HUES64 (cell line): ENCODE measurements around the gene PPP3CB.

Experiments
- H3K27ac ChIP-seq: 2 replicates; pipeline ENCODE4 v1.7.0; 2013; ENCODE audit warnings: low read depth, low read length, inconsistent platforms
- H3K27me3 ChIP-seq: 2 replicates; pipeline ENCODE4 v1.6.1; 2013; ENCODE audit warnings: mild to moderate bottlenecking, low read length; ENCODE audit not compliant: insufficient read depth
- H3K36me3 ChIP-seq: 2 replicates; pipeline ENCODE4 v1.6.1; 2013; ENCODE audit warnings: mild to moderate bottlenecking, low read length; ENCODE audit not compliant: insufficient read depth
- H3K4me1 ChIP-seq: 2 replicates; pipeline ENCODE4 v1.6.1; 2013; ENCODE audit warnings: mild to moderate bottlenecking, low read length, moderate library complexity; ENCODE audit not compliant: insufficient read depth
- H3K4me3 ChIP-seq: 2 replicates; pipeline ENCODE4 v1.5.1; 2013; ENCODE audit warnings: mild to moderate bottlenecking, low read length, moderate library complexity
- H3K9ac ChIP-seq: 2 replicates; pipeline ENCODE4 v1.6.1; 2013; ENCODE audit warnings: mild to moderate bottlenecking, low read depth, low read length
- H3K9me3 ChIP-seq: 2 replicates; pipeline ENCODE4 v1.6.1; 2013; ENCODE audit warnings: low read depth, low read length; ENCODE audit not compliant: insufficient read depth
- WGBS: fragments of 150-250, 120-280 bp; methylation state at CpG from one replicate; pipeline ENCODE4 v1.1.7; 2013; ENCODE audit warnings: missing lambda C conversion rate; 5-methylcytosine and 5-hydroxymethylcytosine counted together

PPP3CB gene

DNA sequence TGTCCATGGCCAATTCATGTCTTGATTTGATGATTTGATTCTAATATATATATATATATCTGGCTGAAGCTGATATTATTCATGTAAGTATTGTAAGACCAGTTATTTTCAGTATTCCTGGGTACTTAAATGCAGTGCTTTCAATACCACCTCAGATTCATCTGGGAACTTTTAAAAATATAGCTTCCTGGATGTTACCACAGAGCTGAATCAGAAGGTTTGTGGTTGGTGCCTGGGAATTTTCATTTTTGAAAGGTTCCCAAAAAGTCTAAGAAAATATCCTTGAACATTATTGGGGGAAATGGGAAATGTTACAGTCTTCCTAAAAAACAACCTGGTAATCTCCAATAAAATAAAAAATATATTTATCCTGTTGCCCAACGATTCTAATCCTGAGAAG lies 10.7 kb upstream of the PPP3CB start:
- no CpG with 5 or more reads among the region's 1 CpG for WGBS
- no peaks in the 10 kb centered on the region for H3K27me3 ChIP-seq
- H3K36me3 ChIP-seq, result peaks cover 28% of the 10 kb centered on the region
- peak overlapping the region; percentile 22; the same call in 1 of the 2 replicates for H3K4me3 ChIP-seq
- H3K4me1 ChIP-seq, result peaks cover 9% of the 10 kb centered on the region
- H3K9ac ChIP-seq, result no peak overlapping the region
- no peaks in the 10 kb centered on the region for H3K9me3 ChIP-seq
- peak overlapping the region; percentile 72; the same call in 1 of the 2 replicates for H3K27ac ChIP-seq

DNA sequence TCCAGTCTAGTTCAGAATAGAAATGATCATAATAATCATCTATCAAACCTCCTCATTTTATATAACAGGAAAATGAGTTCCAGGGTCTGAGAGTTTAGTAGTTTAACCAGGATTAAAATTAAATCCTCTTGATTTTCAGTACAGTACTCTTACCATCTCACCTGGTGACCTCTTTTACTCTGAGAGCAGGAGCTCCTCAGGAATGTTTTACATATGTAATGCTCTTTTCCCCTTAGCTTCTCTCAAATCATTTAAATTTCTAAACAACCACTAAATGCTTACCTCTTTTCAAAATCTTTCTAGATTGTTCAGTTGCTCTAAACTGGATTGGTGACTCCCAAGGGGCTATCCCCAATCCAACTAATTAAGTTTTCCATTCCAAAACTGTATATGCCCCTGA lies 10.2 kb upstream of the PPP3CB start:
- Histone ChIP-seq H3K27me3 (no peaks in the 10 kb centered on the region), H3K36me3 (peaks cover 31% of the 10 kb centered on the region), H3K4me3 (peak overlapping the region; percentile 22; the same call in 1 of the 2 replicates), H3K27ac (peak overlapping the region; percentile 72; the same call in 1 of the 2 replicates), H3K4me1 (peaks cover 9% of the 10 kb centered on the region), H3K9ac (no peak overlapping the region), H3K9me3 (no peaks in the 10 kb centered on the region)

DNA sequence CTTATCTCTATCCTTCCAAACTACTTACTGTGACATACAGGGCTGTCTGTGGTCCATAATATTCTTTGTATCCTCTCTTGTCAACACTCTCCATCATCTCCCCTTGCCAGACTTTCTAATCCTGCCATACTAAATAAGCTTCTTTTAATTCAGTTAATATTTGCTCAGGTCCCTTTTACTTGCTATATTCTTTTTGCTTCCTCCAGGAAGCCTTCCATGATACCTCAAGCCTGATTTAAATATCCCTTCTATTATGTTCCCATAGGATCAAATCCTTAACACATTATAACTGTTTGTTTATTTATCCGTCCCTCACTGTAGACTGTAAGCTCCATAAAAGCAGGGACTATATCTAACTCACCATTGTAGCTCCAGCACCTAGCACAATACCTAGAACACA lies 7.2 kb upstream of the PPP3CB start:
- Histone ChIP-seq H3K9ac (no peak overlapping the region), H3K4me1 (peaks cover 9% of the 10 kb centered on the region), H3K36me3 (peaks cover 56% of the 10 kb centered on the region), H3K9me3 (no peaks in the 10 kb centered on the region), H3K27me3 (no peaks in the 10 kb centered on the region), H3K27ac (no peak overlapping the region), H3K4me3 (no peak overlapping the region)
- WGBS, result 92% methylated on average over 1 of the region's 1 CpG

DNA sequence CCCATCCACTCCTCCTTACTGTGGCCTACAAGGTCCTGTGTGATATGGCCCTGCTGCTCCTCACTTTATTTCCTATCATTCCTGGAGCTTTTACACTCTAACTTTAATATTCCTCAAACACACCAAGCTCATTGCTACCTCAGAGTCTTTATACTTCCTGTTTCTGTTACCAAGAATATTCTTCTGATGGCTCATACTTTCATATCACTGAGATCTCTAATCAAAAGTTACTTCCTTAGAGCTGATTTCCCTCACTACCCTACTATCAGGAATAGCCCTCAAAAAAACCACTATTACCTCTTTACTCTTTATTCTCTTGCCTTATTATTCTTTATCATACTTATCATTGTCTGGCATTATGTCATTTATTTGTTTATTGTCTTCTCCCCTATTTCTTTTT lies 5.8 kb upstream of the PPP3CB start:
- Histone ChIP-seq H3K9ac (no peak overlapping the region), H3K36me3 (peaks cover 61% of the 10 kb centered on the region), H3K4me1 (peaks cover 7% of the 10 kb centered on the region), H3K9me3 (no peaks in the 10 kb centered on the region), H3K27ac (no peak overlapping the region), H3K4me3 (no peak overlapping the region), H3K27me3 (no peaks in the 10 kb centered on the region)

GRCh38 chr10:73497623-73498022 lies 1.8 kb upstream of the PPP3CB start:
- no peak overlapping the region for H3K4me3 ChIP-seq
- H3K27ac ChIP-seq, result no peak overlapping the region
- no peaks in the 10 kb centered on the region for H3K27me3 ChIP-seq
- no peaks in the 10 kb centered on the region for H3K9me3 ChIP-seq
- peaks cover 12% of the 10 kb centered on the region; the same call in 1 of the 2 replicates for H3K4me1 ChIP-seq
- H3K36me3 ChIP-seq, result peaks cover 39% of the 10 kb centered on the region
- 88% methylated on average over 2 of the region's 2 CpGs for WGBS
- no peak overlapping the region for H3K9ac ChIP-seq

GRCh38 chr10:73495226-73495883 lies 469 bp downstream of the PPP3CB start:
- H3K27ac ChIP-seq, result peak overlapping the region; percentile 95
- WGBS, result under 1% methylated on average over 52 of the region's 55 CpGs
- peak overlapping the region; percentile 89 for H3K9ac ChIP-seq
- peaks cover 26% of the 10 kb centered on the region for H3K36me3 ChIP-seq
- H3K4me3 ChIP-seq, result peak overlapping the region; percentile 99
- peaks cover 12% of the 10 kb centered on the region; the same call in 1 of the 2 replicates for H3K4me1 ChIP-seq
- no peaks in the 10 kb centered on the region for H3K27me3 ChIP-seq
- H3K9me3 ChIP-seq, result no peaks in the 10 kb centered on the region

DNA sequence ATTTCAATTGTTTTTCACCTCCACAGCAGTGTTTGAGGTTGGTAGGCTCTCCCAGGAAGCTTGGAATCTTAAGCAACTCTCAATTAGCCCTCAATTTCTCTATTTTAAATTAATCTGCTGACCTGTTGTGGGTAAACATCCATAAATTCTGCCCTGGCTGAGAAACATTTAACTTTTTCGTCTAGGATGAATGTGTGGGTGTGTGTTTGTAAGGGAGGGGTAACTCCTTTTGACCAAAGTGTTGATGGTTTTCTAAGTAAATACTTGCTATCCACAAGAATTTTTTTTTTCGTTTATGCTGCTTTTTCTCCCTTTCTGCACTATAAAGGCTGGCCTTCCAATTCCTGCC lies 973 bp downstream of the PPP3CB start:
- H3K27ac ChIP-seq, result peak overlapping the region; percentile 95
- peak overlapping the region; percentile 99 for H3K4me3 ChIP-seq
- WGBS, result 0% methylated on average over 2 of the region's 2 CpGs
- no peaks in the 10 kb centered on the region for H3K9me3 ChIP-seq
- peaks cover 21% of the 10 kb centered on the region for H3K36me3 ChIP-seq
- H3K27me3 ChIP-seq, result no peaks in the 10 kb centered on the region
- H3K4me1 ChIP-seq, result peaks cover 12% of the 10 kb centered on the region; the same call in 1 of the 2 replicates
- H3K9ac ChIP-seq, result peak overlapping the region; percentile 89

- Histone ChIP-seq H3K4me3 (peak overlapping the region; percentile 99; the same call in 1 of the 2 replicates), H3K9ac (no peak overlapping the region), H3K27me3 (no peaks in the 10 kb centered on the region), H3K27ac (no peak overlapping the region), H3K9me3 (no peaks in the 10 kb centered on the region), H3K36me3 (peaks cover 15% of the 10 kb centered on the region), H3K4me1 (peaks cover 12% of the 10 kb centered on the region; the same call in 1 of the 2 replicates)
- WGBS, result 93% methylated on average over 15 of the region's 15 CpGs
These were observed 1.6 kb downstream of the PPP3CB start for GRCh38 chr10:73494213-73494612.

- Histone ChIP-seq H3K36me3 (peaks cover 11% of the 10 kb centered on the region), H3K4me3 (0 out of 2 replicates have a peak overlapping the region, but pooled peaks have one; percentile 99), H3K27ac (no peak overlapping the region), H3K9ac (no peak overlapping the region), H3K27me3 (no peaks in the 10 kb centered on the region), H3K9me3 (no peaks in the 10 kb centered on the region), H3K4me1 (peaks cover 12% of the 10 kb centered on the region; the same call in 1 of the 2 replicates)
- WGBS, result 100% methylated on average over 1 of the region's 2 CpGs
These were observed 2.0 kb downstream of the PPP3CB start for GRCh38 chr10:73493781-73494180.

- H3K27me3 ChIP-seq, result no peaks in the 10 kb centered on the region
- H3K9ac ChIP-seq, result no peak overlapping the region
- peaks cover 9% of the 10 kb centered on the region; the same call in 1 of the 2 replicates for H3K36me3 ChIP-seq
- no peak overlapping the region for H3K27ac ChIP-seq
- H3K9me3 ChIP-seq, result no peaks in the 10 kb centered on the region
- H3K4me1 ChIP-seq, result no peaks in the 10 kb centered on the region
- H3K4me3 ChIP-seq, result no peak overlapping the region
- WGBS, result 96% methylated on average over 4 of the region's 4 CpGs
These were observed 9.2 kb downstream of the PPP3CB start for GRCh38 chr10:73486601-73487000.

- H3K4me1 ChIP-seq, result no peaks in the 10 kb centered on the region
- H3K27ac ChIP-seq, result no peak overlapping the region
- H3K27me3 ChIP-seq, result no peaks in the 10 kb centered on the region
- WGBS, result 92% methylated on average over 1 of the region's 1 CpG
- no peak overlapping the region for H3K9ac ChIP-seq
- H3K4me3 ChIP-seq, result no peak overlapping the region
- H3K36me3 ChIP-seq, result peaks cover 9% of the 10 kb centered on the region; the same call in 1 of the 2 replicates
- no peaks in the 10 kb centered on the region for H3K9me3 ChIP-seq
These were observed 10.5 kb downstream of the PPP3CB start for GRCh38 chr10:73485320-73485719.
